Measurements from ENCODE around the gene TTLL8.

The TTLL8 gene

DNA sequence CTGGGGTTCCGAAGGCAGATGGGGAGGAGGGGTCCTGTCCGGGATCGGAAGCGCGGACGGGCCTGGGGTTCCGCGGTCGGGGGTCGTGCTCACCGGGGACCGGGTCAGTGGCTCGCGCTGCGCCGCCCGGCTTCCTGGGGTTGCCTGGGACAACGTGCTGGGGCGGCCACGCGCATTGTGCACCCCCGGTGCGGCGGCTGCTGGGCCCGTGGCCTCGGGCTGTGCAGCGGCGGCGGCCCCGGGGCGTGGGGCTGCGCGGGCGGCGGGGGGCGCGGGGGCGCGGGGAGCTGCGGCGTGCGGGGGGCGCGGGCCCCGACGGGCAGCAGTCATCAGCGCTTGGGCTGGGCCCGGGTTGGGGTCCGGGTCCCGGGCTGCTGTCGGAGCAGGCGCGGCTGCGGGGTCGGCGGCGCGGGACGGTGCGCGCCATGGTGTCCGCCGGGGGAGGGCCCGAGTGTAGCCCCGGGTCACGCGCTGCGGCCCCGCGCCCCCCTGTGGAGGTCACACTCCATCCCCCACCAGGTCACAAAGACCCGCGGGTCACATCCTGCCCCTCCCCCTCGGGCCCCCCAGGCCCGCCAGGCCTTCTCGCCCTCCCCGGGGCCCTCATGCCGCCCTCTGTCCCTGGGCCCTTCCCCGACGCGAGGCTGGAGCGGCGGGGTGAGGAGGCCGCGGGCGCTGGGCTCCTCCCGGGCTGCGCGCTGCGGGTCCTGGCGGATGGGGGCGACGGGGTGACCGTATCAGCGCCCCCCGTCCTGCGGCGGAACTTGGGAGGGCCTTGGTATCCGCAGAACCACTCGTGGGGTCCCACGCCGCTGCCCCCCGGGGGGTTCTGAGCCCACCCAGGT, at the start of gene TTLL8:
Gene TTLL8, minus strand, starts transcription at position 238 of the 845 bp plus-strand sequence.
- H3K27me3 ChIP-seq (replicated peaks; ENCODE audit: insufficient read depth, low read length), result peaks cover 47% of the 10 kb centered on the region
- peak within 1 kb of the TSS; percentile 34; the same call in 1 of the 2 replicates for H3K27ac ChIP-seq (ENCODE audit: low read length)
- H3K4me1 ChIP-seq (ENCODE audit: low read length), result peaks cover 7% of the 10 kb centered on the region; the same call in 1 of the 2 replicates
- H3K9me2 ChIP-seq (replicated peaks; ENCODE audit: insufficient read depth, low read length), result no peaks in the 10 kb centered on the region
- TF ChIP-seq EZH2 (optimal IDR thresholded peaks at IDR 0.05; ENCODE audit: low read depth, low read length) (no peak), EZH2phosphoT487 (IDR thresholded peaks at IDR 0.05; ENCODE audit: low read length) (no peak)
- TF ChIP-seq, protein P1, sequence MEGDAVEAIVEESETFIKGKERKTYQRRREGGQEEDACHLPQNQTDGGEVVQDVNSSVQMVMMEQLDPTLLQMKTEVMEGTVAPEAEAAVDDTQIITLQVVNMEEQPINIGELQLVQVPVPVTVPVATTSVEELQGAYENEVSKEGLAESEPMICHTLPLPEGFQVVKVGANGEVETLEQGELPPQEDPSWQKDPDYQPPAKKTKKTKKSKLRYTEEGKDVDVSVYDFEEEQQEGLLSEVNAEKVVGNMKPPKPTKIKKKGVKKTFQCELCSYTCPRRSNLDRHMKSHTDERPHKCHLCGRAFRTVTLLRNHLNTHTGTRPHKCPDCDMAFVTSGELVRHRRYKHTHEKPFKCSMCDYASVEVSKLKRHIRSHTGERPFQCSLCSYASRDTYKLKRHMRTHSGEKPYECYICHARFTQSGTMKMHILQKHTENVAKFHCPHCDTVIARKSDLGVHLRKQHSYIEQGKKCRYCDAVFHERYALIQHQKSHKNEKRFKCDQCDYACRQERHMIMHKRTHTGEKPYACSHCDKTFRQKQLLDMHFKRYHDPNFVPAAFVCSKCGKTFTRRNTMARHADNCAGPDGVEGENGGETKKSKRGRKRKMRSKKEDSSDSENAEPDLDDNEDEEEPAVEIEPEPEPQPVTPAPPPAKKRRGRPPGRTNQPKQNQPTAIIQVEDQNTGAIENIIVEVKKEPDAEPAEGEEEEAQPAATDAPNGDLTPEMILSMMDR (IDR thresholded peaks at IDR 0.05; ENCODE audit: low read length), result no peak
- H3F3A ChIP-seq (ENCODE audit: insufficient read depth, low read length), result peaks cover 5% of the 10 kb centered on the region; the same call in 1 of the 2 replicates
- no peak for DNase-seq
- peak within 1 kb of the TSS; percentile 58 for H2AFZ ChIP-seq (ENCODE audit: low read length)
- H4K20me1 ChIP-seq (ENCODE audit: insufficient read depth, low read length), result no peaks in the 10 kb centered on the region
- no peaks in the 10 kb centered on the region for H3K36me3 ChIP-seq (replicated peaks; ENCODE audit: insufficient read depth, low read length)
- no peak within 1 kb of the TSS for H3K9ac ChIP-seq (ENCODE audit: low read length)
- no peaks in the 10 kb centered on the region for H3K9me3 ChIP-seq (replicated peaks; ENCODE audit: insufficient read depth, low read length)
- peak within 1 kb of the TSS; percentile 63 for H3K4me2 ChIP-seq (ENCODE audit: low read depth, low read length)
- no peaks in the 10 kb centered on the region for H3K79me2 ChIP-seq (ENCODE audit: low read length)
- peak within 1 kb of the TSS; percentile 12; the same call in 1 of the 2 replicates for H3K4me3 ChIP-seq (ENCODE audit: low read length)

DNA sequence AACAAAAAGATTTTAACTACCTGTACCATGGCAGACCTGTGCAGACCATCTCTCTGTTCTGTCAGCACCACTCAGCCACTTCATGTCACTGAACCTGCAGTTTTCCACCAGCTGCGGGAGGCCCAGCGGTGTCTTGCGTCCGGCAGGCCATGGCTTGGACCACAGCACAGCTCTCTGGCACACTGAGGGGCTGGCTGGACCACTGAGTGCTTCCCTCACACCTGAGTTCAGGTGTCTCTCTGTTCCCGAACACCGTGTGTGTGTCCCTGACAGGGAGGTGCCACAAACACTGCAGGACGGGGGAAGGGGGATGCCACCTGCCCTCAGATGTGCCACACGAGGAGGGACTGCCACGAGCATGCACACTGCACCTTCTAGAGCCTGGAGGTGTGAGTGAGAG, 49.4 kb upstream of the TTLL8 start:
- TF ChIP-seq, protein P1 (IDR thresholded peaks at IDR 0.05; ENCODE audit: low read length), result no peak
- TF ChIP-seq EZH2phosphoT487 (IDR thresholded peaks at IDR 0.05; ENCODE audit: low read length) (no peak), EZH2 (optimal IDR thresholded peaks at IDR 0.05; ENCODE audit: low read depth, low read length) (no peak)
- H4K20me1 ChIP-seq (ENCODE audit: insufficient read depth, low read length), result no peaks in the 10 kb centered on the region
- no peak overlapping the region for H3K4me2 ChIP-seq (ENCODE audit: low read depth, low read length)
- H3F3A ChIP-seq (ENCODE audit: insufficient read depth, low read length), result no peaks in the 10 kb centered on the region; the same call in 1 of the 2 replicates
- peaks cover 14% of the 10 kb centered on the region for H3K4me1 ChIP-seq (ENCODE audit: low read length)
- H3K9me3 ChIP-seq (replicated peaks; ENCODE audit: insufficient read depth, low read length), result no peaks in the 10 kb centered on the region
- H3K79me2 ChIP-seq (ENCODE audit: low read length), result no peaks in the 10 kb centered on the region
- H3K27me3 ChIP-seq (replicated peaks; ENCODE audit: insufficient read depth, low read length), result peaks cover 14% of the 10 kb centered on the region
- no peak overlapping the region for H3K27ac ChIP-seq (ENCODE audit: low read length)
- H3K9me2 ChIP-seq (replicated peaks; ENCODE audit: insufficient read depth, low read length), result no peaks in the 10 kb centered on the region
- H2AFZ ChIP-seq (ENCODE audit: low read length), result no peak overlapping the region
- H3K36me3 ChIP-seq (replicated peaks; ENCODE audit: insufficient read depth, low read length), result no peaks in the 10 kb centered on the region
- H3K9ac ChIP-seq (ENCODE audit: low read length), result no peak overlapping the region
- H3K4me3 ChIP-seq (ENCODE audit: low read length), result no peak overlapping the region
- DNase-seq, result no peak

DNA sequence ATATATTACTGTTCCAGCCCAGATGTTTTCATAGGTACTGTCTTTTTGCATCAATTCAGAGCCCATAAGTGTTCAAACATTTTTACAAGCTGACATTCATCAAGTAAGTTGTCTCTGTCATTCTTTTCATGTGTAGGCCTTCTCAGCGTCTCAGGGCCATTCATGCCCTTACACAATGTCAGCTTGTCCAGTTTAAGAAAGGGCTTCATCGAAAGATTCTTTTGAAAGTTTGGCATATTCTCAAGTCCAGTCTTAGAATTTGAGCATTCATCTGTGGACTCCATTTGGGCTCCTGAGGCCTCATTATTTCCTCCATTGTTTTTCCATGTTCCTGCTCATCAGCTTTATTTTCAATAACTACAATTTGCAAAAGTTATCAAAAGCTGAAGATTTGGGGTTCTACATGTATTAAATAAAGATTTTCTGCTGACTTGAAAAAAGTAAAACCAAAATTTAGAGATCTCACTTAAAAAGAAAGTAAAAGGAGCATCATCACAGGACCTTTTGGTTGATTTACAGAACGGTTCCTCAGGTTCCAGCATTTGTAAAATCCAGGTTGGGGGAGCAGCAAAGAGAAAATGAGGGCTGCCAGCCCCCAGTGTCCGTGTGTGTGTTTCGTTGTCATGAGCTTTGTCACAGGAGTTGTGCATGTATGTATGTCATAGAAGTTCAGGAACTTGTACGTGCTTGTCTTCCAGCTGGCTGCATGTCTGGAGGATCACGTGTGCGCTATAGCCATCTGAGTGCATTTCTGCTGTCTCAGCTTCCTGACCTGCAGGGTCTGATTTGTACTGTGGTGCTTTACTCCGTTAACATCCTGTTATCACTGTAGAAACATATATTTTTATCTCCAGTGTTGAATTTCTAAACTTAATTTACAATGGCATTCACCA, 47.4 kb upstream of the TTLL8 start:
- Histone ChIP-seq H4K20me1 (ENCODE audit: insufficient read depth, low read length) (no peaks in the 10 kb centered on the region), H3K4me3 (ENCODE audit: low read length) (peak overlapping the region; percentile 39), H2AFZ (ENCODE audit: low read length) (peak overlapping the region; percentile 63), H3K9me2 (replicated peaks; ENCODE audit: insufficient read depth, low read length) (no peaks in the 10 kb centered on the region), H3K9ac (ENCODE audit: low read length) (peak overlapping the region; percentile 34; the same call in 1 of the 2 replicates), H3K9me3 (replicated peaks; ENCODE audit: insufficient read depth, low read length) (no peaks in the 10 kb centered on the region), H3K36me3 (replicated peaks; ENCODE audit: insufficient read depth, low read length) (no peaks in the 10 kb centered on the region), H3F3A (ENCODE audit: insufficient read depth, low read length) (peaks cover 7% of the 10 kb centered on the region; the same call in 1 of the 2 replicates), H3K27me3 (replicated peaks; ENCODE audit: insufficient read depth, low read length) (0 out of 2 replicates have a peak, but pooled peaks cover 2% of the 10 kb centered on the region), H3K79me2 (ENCODE audit: low read length) (no peaks in the 10 kb centered on the region), H3K4me1 (ENCODE audit: low read length) (peaks cover 21% of the 10 kb centered on the region), H3K27ac (ENCODE audit: low read length) (peak overlapping the region; percentile 53; the same call in 1 of the 2 replicates), H3K4me2 (ENCODE audit: low read depth, low read length) (peak overlapping the region; percentile 71)
- DNase-seq, result peak; percentile 91
- TF ChIP-seq EZH2phosphoT487 (IDR thresholded peaks at IDR 0.05; ENCODE audit: low read length) (no peak), EZH2 (optimal IDR thresholded peaks at IDR 0.05; ENCODE audit: low read depth, low read length) (no peak)
- TF ChIP-seq, protein P1 (IDR thresholded peaks at IDR 0.05; ENCODE audit: low read length), result no peak
